Activated naive CD4-positive, alpha-beta T cell treated with Interleukin-2 at 50 U/mL for 16 hours (primary cell): ENCODE results near the gene HIVEP3.

Experiments
- DNase-seq: peaks from one replicate; pipeline ENCODE4 v3.0.0-alpha.2; 2020

The HIVEP3 gene

GRCh38 chr1:41523071-41523470 is 395.7 kb downstream of the HIVEP3 start:
- no peak for DNase-seq

DNA sequence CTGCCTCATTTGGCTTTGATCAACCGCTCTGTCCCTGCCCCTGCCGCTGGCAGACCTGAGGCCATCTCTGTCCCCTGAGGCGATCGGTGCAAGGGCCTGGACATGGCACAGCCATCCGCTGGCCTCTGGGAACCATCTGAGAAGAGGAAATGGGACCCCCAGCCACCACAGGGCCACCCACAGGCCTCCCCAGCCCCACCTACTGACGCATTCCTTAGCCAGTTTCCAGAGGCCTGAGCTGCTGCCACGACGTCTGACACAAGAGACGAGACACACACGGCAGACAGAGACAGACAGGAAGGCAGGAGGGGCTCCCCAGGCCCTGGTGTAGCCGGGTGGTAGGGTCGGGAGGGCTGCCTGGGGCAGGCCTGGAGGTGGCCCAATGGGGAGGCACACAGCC is 397.0 kb downstream of the HIVEP3 start:
- no peak for DNase-seq

DNA sequence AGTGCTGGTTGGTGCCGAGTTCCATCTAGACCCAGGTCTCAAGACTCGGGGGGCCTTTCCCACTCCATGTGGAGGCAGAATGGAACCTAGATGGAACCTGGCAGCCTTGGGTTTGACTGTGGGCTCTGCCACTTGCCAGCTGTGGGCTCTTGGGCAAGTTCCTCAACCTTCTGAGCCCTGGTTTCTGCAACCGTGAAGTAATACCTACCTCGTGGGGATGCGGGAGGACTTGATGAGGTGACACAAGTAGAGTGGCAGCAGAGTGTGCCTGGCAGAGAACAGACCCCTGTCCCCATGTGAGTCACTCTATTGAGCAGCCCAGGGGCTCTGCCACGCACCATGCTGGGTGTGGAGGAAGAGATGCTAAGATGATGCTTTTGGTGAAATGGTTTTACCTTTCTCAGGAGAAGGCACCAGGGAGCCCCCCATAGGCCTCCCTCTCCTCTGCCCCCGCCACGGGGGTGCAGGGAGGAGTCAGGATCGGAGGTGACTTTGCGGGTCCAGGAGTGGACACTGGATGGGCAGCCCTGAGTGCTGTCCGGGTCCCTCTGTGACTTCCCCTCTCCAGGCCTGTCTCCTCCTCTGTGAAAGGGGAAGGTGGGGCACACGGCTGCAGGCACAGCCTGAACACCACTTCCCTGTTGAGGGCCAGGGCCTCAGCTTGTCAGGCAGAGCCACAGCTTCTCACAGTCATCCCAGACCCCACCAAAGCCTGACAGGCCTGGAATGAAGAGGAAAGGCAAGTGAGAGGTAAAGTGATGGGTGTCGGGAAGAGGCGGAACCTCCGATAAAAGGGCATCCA is 397.6 kb downstream of the HIVEP3 start:
- DNase-seq, result no peak

DNA sequence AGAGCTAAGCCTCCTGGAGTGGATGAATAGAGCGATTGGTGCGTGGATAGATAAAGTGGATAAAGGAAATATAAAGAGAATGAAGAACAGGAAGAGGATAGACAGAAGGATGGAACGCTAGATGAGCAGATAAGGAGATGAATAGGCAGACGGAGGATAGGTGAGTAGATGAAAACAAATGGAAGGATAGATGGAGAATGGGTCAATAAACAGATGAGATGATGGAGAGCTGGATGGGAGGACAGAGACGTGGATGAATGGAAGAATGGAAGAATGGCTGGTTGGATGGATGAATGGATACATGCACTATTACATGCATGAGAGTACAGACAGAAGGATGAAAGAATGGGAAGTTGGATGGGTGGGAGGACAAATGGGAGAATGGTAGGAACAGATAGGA is 399.1 kb downstream of the HIVEP3 start:
- no peak for DNase-seq

- no peak for DNase-seq
These were observed 400.3 kb downstream of the HIVEP3 start for GRCh38 chr1:41518471-41518870.

- no peak for DNase-seq
These were observed 401.7 kb downstream of the HIVEP3 start for GRCh38 chr1:41517062-41517438.

DNA sequence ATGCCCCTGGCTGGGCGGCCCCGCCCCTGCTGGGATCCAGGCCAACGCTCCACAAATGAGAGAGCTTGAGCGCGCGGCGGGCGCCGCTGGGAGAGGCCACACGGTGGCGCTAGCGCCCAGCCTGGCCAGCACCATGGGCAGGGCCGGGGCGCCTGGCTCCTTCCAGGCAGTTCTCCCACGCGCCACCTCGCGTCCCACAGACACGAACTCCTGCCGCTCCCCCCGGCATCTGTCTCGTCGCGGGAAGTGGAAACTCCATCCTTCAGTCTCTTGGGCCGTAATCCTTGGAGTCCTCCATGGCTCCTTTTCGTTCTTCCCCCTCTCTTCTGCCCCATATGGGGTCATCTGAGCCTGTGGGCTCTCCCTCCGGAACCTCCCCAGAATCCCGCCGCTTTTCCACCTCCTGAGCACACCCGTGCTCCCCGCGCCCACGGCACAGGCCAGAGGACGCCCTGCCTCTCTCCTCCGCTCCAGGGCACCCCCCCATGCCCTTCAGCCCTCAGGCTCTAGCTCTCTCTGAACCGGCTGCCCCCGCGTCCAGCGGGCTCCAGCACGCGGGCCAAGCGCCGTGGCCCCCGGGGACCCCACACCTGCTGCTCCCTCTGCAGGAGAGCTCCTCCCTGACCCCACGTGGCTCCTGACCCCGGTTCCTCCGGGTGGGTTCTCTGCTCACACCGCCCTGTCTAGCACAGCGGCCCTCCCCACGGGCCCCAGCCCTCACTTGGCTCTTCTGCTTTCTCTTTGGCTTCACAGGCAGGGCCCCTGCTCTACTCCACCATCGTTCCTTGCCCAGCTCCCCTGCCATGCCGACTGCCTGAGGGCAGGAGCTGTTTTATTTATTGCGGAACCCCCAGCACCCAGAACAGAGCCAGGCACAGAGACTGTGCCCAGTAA is 402.3 kb downstream of the HIVEP3 start:
- DNase-seq, result peak; percentile 64

DNA sequence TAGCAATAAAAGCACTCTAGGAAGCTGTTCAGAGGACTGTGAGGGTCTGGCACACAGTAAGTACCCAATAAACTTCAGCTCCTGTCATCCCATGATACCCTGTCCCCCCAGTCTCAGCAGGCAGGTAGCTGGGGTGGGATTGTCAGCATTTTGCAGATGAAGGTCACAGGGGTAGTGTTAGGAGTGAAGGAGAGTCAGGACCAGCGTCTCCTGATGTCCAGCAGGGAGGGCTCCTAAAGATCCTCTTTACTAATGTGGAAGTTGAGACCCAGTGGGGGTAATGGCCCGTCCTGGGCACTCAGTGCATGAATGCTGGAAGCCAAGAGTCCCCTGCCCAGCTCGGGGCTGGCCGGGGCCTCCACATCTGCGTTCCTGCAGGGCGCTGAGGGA is 402.9 kb downstream of the HIVEP3 start:
- no peak for DNase-seq

DNA sequence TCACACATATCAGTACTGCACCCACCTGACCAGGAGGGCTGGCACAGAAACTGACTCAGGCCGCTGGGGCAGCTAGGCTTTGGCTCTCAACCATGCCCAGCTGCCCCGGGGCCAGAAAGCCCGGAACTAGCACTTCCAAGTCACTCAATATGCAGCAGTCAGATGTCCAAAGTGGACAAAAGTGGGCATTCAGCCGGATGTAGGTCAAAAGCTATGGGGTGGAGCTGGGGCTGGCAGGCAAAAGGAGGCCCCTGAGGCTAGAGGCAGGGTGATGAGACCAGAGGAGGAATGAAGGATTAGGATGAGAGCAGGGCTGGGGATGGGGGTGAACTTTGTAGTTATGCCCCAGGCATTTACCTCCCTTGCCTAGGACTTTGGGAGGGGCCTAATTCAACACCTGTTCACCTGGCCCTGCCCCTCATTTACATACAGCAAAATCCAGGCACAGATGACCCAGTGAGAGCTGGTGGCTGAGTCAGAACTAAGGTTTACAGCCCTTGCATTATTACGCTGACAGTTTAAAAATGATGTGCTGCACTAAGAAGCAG is 403.5 kb downstream of the HIVEP3 start:
- DNase-seq, result no peak

- no peak for DNase-seq
These were observed 404.3 kb downstream of the HIVEP3 start for GRCh38 chr1:41514381-41514780.

DNA sequence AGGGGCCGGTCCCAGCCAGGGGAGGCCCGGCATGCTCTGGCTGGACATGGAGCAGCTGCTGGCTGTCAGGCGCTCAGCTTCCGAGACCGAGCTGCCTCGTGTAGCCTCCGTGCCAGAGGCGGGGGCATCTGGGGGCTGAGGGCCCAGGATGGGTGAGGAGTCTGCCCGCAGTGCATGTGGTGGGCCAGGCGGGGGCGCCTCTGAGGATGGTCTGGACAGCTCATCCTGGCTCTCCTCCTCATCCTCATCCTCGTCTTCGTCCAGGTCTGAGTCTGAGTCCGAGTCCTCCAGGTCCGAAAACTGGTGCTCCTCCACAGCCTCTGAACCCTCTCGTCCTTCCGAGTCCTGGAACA is 405.4 kb downstream of the HIVEP3 start:
- no peak for DNase-seq

GRCh38 chr1:41512701-41513382 is 405.9 kb downstream of the HIVEP3 start:
- no peak for DNase-seq

- DNase-seq, result no peak
These were observed 407.5 kb downstream of the HIVEP3 start for GRCh38 chr1:41511239-41511540.

- no peak for DNase-seq
These were observed 408.0 kb downstream of the HIVEP3 start for GRCh38 chr1:41510531-41511238.

DNA sequence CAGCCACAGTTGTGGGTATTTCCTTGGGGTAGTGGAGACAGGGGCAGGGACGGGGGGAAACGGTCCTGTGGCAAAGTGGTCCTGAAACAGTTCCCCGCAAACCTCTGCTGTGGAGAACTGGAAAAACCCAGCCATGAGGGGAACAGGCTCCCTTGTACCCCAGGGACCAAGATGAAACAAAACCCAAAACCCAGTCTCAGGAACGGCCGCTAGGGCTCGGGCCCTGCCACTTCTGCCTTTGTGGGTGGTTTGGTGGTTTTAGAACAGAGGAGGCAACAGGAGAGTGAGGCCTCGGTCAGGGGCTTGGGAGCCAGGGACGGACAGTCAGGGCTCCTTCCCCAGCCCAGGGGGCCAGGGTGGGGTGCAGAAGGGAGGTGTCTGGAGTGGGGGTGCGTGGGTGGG is 409.5 kb downstream of the HIVEP3 start:
- no peak for DNase-seq

- DNase-seq, result no peak
These were observed 410.4 kb downstream of the HIVEP3 start for GRCh38 chr1:41508290-41508689.

DNA sequence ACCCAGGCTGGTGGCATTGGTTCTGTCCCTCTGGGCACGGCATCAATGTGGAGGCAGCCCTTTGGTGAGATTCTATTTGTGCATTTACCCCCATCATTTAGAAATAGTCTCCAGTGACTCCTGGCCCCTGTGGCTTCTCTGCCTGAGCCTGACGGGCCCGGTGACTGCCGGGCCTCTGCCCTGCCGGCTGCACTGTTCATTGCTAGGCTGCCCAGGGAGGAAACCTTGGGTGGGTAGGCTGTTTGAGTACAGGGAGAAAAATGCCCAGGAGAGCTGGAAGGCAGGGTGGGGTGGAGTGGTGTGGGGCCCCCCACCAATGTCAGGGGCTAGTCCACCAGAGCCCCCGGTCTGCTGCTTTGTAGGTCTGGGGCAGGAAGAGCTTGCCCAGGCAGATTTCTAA is 410.9 kb downstream of the HIVEP3 start:
- DNase-seq, result no peak

GRCh38 chr1:41507110-41507720 is 411.5 kb downstream of the HIVEP3 start:
- no peak for DNase-seq

GRCh38 chr1:41504114-41505035 is 414.3 kb downstream of the HIVEP3 start:
- no peak for DNase-seq

- no peak for DNase-seq
These were observed 415.1 kb downstream of the HIVEP3 start for GRCh38 chr1:41503538-41504113.

DNA sequence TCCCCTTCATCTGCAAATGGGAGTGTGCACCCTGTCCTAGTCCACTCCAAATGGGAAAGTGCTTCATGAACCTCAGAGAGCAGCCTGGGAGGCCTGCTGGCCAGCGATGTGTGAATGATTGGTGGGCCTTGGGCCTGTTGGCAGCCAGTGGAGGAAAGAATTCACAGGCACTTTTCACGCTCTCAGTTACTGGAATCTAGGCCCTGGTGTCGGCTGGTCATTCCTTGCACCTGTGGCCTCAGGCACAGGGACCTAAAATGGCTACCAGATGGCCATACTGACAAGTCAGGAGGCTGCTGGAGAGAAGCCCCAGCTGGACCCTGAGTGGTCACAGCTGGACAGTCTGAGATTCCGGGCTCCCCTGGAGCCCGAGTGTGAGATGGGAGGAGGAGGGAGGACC is 415.8 kb downstream of the HIVEP3 start:
- DNase-seq, result no peak
